GM12891 (cell line): ENCODE measurements around the gene PARP12.

Experiments used
- PAX5 ChIP-seq: IDR thresholded peaks from 2 replicates; pipeline ENCODE4 v1.6.1; 2011; ENCODE audit warnings: low read length, moderate library complexity, mild to moderate bottlenecking; ENCODE audit not compliant: insufficient read depth, severe bottlenecking
- POLR2A ChIP-seq: IDR thresholded peaks from 2 replicates; pipeline ENCODE4 v1.6.1; 2011; ENCODE audit warnings: low read depth, low read length, control low read depth
- POLR2AphosphoS5 ChIP-seq: IDR thresholded peaks from 2 replicates; pipeline ENCODE4 v1.6.1; 2011; ENCODE audit warnings: low read depth, low read length, control low read depth
- POU2F2 ChIP-seq: IDR thresholded peaks from 2 replicates; pipeline ENCODE4 v1.6.1; 2011; ENCODE audit warnings: low read depth, mild to moderate bottlenecking, control low read depth, low read length, moderate library complexity
- SPI1 ChIP-seq: IDR thresholded peaks from 2 replicates; pipeline ENCODE4 v1.6.1; 2011; ENCODE audit warnings: low read depth, low read length, control low read depth
- TAF1 ChIP-seq: IDR thresholded peaks from 2 replicates; pipeline ENCODE4 v1.6.1; 2011; ENCODE audit warnings: low read depth, low read length, control low read depth

- TF ChIP-seq POLR2A: no peak
- no peak for TF ChIP-seq TAF1
- TF ChIP-seq POLR2AphosphoS5: no peak
- no peak for TF ChIP-seq PAX5
- no peak for TF ChIP-seq SPI1
- no peak for TF ChIP-seq POU2F2
Measured at GRCh38 chr7:139982927-139983920, 79.5 kb downstream of the PARP12 start.
